ENCODE results near the gene GSS.

GSS gene

GRCh38 chr20:34977365-34978091 lies 21.9 kb upstream of the GSS start:
- DNase-seq: no peak

GRCh38 chr20:34976286-34976685 lies 20.7 kb upstream of the GSS start:
- no peak for DNase-seq

GRCh38 chr20:34974246-34974645 lies 18.6 kb upstream of the GSS start:
- DNase-seq: no peak

GRCh38 chr20:34971561-34972235 lies 16.1 kb upstream of the GSS start:
- DNase-seq: no peak

- DNase-seq: no peak
Measured at GRCh38 chr20:34970846-34971560, 15.4 kb upstream of the GSS start.

GRCh38 chr20:34970193-34970840 lies 14.7 kb upstream of the GSS start:
- no peak for DNase-seq

GRCh38 chr20:34968042-34968775 lies 12.6 kb upstream of the GSS start:
- DNase-seq: no peak

GRCh38 chr20:34967421-34967820 lies 11.8 kb upstream of the GSS start:
- no peak for DNase-seq

GRCh38 chr20:34965051-34965450 lies 9.4 kb upstream of the GSS start:
- no peak for DNase-seq

- DNase-seq: no peak
Measured at GRCh38 chr20:34964486-34964885, 8.9 kb upstream of the GSS start.

GRCh38 chr20:34956751-34957472 lies 1.3 kb upstream of the GSS start:
- no peak for DNase-seq

GRCh38 chr20:34956041-34956458 lies 444 bp upstream of the GSS start:
- DNase-seq: no peak

GRCh38 chr20:34954904-34955230 lies 739 bp downstream of the GSS start:
- no peak for DNase-seq

GRCh38 chr20:34953960-34954359 lies 1.6 kb downstream of the GSS start:
- no peak for DNase-seq

GRCh38 chr20:34952671-34953070 lies 2.9 kb downstream of the GSS start:
- DNase-seq: no peak

GRCh38 chr20:34951652-34952051 lies 4.0 kb downstream of the GSS start:
- DNase-seq: no peak

GRCh38 chr20:34951252-34951651 lies 4.4 kb downstream of the GSS start:
- DNase-seq: no peak

- no peak for DNase-seq
Measured at GRCh38 chr20:34949120-34949519, 6.5 kb downstream of the GSS start.

GRCh38 chr20:34948030-34948429 lies 7.6 kb downstream of the GSS start:
- no peak for DNase-seq

GRCh38 chr20:34947336-34947735 lies 8.3 kb downstream of the GSS start:
- no peak for DNase-seq

GRCh38 chr20:34946661-34947060 lies 8.9 kb downstream of the GSS start:
- DNase-seq: no peak
